GM19025 (cell line): ENCODE measurements around the gene WDR86.
A peak's percentile ranks its signal among the peaks of the same experiment; 100 is the strongest.

ENCODE experiments used
- ATAC-seq: cut with Tn5 transposase; IDR thresholded peaks from one replicate; pipeline ENCODE4 v1.9.1; 2021; ENCODE audit warnings: mild to moderate bottlenecking, low read depth, moderate library complexity; ENCODE audit not compliant: unreplicated experiment

WDR86 gene

DNA sequence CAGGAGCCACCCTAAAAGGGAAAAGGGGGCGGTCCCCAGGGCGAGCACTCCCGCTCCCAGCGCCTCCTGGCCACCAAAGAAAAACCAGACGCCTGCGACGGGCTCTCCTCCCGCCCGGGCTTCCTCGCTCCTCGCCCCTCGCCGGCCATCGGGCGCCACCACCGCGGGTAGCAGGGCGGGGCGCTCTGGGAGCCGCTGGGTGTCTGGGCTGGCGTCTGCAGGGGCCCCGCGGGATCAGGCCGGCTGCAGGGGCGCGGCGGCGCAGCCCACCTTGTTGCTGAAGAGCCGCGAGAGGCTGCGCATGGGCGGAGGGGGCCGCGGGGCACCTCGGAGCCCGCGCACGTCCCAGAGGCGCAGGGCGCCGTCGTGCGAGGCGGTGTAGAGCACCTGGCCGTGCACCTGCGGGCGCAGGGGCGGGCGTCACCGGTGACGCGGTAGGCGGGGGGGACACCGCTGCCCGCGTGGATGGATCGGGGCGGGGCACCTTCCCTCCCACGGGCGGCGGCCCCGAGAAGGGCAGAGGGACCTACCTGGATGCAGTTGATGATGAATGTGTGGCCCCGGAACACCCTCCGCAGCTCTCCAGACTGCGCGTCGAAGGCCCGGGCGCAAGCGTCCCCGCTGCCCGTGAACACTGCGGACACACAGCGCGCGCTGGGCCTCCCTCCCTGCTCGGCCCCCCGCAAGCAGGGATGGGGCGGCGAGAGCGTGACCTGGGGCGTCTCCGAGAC, 28.3 kb downstream of the WDR86 start:
- no peak for ATAC-seq

DNA sequence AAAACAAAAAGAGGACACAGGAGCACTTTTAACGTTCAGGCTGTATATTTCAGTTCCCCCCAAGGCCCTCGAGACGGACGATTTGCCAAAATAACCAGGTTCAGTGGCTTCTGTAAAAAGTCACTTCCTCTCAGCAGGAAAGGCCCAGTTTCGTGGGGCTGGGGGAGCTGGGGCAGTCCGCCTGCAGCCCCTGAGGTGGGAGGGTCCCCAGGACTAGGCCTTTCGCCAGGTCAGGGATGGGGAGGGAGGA, 28.8 kb downstream of the WDR86 start:
- ATAC-seq, result no peak

DNA sequence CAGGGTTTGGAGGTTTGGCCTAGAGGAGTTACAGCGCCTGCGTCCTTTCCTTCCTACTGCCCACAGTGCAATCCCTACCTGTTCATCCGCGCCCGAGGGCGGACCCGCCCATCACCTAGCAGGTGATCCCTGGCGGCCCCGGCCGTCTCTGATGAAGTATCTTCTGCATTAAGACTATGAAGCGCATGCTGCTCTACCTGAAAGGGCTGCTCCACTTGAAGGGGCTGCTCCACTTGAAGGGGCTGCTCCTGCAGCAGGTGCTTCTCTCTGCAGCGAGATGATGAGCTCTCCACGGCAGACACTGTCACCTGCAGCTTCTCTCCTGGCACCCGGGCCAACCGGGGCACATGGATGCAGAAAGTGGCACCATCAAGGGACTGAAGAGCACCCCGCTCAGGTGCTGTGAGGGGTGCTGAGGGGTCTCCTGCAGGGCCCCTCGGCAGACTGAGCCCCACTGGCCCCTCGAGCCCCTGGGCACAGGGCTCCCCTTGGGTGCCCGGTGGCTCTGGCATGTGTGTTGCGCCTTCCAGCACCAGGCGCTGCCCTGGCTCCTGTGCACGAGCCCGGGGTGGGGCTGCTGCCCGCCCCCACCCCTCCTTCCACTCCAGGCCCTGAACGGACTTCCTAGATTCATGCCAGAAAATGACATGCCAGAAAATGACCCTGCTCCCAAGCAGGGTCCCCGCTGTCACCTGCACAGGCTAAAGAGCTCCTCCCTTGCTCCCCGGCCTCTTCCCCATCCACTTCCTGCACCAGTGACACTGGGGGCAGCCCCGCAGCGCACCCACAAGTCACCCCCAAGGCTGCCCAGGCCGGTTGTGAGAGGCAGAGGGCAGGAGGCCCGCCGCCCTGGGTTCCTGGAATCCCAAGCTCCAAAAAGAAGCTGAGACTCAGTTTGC, 29.4 kb downstream of the WDR86 start:
- ATAC-seq, result no peak

DNA sequence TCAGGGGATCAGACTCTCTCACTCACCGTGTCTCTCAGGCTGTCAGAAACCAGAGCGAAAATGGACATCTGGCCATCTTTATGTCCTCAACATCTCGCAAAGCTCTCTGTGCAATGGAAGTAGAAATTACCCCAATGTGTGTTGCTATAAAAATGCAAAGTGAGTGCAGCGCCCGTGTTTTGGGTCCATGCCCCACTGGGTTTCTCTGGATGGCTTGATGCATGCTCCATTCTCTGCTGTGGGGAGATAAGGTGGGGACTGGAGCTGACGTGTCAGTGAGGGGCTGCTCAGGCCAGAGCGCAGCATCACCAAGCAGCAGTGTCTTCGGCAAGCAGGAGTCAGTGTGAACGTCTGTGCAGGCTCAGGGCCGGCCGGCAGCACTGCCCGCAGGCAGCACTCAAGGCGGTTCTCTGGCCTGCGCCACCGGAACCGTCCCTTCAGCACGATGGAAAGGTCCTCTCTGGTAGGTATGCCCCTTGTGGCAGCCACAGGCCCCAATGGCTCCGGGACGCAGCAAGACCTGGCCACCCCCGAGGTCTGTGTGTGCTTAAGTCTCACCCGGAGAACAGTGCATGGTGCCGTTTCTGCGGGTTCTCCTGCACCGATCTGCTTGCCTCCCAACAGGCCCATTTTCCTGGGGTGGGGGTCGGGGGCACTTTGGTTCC, 30.2 kb downstream of the WDR86 start:
- no peak for ATAC-seq

DNA sequence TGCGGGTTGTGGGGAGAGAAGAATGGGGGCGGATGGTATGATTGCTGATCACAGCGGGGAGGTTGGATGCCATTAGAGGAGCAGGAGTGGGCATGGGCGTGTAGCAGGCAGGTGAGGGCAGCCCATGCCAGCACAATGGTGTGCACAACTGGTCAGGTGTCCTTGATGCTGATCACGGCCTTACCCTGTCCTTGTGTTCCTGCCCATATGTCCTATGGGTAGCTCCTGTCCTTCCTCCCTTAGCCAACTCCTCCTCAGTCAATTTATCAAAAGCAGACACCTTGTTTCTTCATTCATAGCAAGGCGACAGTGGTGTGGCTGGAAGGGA, 30.7 kb downstream of the WDR86 start:
- ATAC-seq, result no peak

DNA sequence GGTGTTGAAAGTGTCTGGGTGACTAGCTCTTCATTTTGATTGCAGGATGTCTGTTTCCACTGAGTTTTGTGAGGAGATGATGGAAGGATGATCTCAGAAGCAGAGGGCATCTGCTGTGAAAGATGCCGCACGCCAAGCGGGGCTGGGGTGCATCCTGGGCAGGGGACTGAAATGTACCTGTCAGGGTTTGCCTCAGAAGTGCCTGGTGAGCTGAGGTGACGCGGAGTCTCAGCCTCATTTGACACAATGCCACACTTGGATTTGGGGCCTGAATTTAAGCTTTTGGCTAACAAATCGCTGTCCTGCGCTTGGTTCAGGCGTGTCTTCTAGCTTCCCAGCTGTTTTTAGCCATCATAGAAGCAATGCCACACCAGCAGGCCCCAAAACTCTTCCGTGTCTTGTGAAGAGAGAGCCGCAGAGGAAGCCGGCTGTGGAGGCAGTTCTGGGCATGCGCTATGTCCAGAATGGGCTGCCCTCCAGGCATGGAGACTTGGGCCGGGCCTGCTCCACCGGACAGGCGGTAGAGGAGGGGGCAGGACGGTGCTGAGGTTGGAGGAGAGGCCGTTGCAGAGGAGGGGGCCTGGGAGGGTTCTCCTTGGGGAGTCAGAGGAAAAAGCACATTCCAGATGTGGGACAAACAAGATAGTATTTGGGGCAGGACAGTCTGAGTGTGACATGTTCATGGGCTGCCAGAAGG, 31.2 kb downstream of the WDR86 start:
- ATAC-seq, result no peak

DNA sequence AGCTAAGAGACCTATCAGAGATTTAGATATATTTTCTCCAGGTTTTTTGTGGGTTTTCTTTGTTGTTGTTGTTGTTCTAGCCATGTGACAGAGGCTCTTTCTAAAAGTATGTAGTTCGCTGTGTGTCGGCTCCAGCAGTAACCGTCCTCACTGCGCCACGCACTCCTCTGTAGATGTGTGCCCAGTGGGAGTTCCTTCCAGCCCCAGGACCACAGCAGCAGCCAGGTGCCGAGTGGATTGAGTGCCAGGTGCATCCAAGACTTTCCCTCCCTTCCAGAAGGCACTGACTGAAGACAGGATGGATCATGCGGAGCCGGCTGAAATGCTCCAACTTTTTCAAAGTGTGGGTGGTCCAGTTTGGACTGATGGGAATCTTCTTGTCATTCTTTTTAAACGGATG, 31.8 kb downstream of the WDR86 start:
- ATAC-seq, result no peak

DNA sequence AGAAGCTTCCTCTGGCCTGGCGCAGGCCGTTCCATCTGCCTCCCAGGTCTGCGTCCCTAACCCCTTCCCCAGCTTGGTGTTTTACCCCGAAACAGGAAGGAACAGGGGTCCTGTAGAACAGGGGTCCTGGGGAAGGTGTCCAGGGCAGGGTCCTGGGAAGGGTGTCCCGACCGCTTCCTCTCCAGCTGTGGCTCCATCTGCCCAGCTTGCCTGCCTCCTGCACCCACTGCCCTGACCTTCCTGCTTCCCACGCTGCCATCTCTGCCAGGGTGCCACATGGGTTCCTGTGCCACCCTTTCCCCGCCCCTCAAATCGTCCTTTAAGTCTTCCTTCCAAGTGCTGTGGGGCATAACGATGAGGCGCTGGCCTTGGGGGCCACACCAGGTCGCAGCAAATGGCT, 32.4 kb downstream of the WDR86 start:
- no peak for ATAC-seq

DNA sequence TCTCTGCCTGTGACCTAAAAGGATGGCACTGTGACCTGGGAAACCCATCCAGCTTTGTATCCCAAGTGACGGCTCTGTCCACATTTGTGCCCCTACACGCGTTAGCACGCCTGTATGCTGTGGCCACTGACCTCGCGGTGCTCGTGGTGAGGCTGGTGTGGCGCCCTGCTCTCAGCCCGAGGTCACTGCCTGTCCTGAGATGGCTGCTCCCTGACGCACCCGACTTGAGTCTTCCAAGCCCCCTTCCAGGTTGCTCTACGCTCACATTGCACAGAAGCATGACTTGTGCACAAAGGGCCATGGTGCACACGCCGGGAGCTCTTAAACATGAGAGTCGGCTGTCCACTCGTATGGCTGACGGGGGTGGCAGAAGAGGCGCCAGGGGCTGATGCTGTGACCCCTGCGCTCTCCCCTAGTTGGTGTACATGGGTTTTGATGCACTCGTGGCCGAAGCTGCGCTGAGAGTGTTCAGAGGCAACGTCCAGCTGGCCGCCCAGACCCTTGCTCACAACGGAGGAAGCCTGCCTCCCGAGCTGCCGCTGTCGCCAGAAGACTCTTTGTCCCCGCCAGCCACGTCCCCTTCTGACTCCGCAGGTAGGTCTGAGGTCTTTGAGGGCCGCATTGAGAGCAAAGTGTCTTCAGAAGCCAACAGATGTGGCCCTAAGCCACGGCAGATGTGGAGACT, 33.5 kb downstream of the WDR86 start:
- no peak for ATAC-seq

DNA sequence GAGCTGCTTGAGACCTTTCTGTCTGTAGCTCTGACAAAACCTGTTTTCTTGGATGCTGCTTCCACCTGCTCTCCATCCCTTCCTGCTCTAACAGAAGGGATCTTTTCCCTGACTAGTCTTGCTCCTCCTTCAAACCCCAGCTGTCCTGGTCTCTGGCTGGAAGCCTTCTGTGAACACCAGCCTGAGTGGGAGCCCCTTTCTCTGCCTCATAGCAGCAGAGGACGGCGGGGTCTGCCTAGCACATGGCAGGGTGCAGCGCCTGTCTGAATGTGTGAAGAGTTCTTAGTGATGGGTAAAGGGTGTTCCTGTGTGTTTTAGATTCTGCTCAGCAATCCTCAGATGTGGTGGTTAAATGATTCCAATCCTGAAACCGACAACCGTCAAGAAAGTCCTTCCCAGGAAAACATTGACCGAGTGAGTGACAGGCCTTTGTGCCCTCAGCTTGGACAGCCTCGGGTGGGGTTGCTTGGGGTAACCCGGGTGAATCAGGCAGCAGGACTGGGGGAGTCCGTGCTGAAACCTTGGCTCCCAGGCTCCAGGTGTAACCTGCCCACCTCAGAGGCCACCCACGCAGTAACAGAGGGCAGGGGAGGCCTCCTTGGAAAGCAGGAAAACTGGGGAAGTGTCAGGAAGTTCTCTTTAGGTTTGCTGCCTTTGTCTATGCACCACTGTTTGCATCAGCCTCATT, 34.2 kb downstream of the WDR86 start:
- no peak for ATAC-seq

DNA sequence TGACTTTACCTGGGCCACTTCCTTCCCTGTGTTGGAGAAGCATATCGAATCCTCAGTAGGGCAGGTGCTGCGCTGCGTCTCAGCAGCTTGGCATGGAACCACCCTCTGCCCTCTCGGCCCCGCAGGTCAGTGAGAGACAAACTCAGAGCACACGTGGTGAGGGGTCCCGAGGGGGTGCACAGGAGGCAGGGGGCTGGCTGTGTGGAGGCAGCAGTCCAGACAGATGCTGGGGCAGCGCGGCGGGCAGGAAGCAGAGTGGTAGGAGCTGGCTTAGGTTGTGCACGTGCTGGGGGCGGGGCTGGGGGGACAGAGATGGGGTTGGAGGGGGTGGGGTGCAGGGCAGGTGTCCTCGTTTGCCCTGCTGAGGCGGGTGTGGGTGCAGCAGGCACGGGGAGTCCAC, 35.1 kb downstream of the WDR86 start:
- no peak for ATAC-seq

DNA sequence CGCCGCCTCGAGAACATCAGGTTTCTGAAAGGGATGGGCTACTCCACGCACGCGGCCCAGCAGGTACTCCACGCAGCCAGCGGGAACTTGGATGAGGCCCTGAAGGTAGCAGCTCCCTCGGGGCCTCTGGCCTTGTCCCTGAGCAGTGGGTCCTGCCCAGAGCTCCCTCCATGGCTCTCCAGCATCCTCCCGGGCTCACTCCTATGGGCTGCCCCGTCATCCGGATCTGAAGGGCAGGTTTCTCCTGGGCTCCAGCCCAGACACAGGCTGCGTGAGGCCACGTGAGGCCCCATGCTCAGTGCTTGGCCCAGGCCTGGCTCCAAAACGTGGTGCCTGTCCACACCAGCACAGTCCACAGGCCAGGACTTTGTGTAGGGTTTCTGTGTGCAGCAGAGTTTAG, 35.7 kb downstream of the WDR86 start:
- no peak for ATAC-seq

DNA sequence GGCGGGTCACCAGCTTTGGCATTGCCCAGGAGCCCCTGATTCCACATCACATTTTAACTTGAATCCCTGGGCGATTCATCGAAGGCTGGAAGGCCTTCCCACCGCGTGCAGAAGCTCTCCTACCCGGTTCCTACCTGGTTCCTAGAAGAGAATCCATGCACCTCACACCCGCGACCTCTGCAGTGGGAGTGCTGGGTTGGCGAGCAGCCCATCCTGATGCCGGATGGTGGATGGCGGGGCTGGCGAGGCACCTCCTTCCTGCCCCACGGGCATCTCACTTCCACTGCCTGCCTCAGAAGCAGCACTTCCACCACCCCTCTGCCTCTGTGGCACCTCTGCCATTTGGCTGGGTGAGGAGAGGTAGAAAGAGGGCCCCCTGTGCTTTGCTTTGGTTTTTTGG, 36.2 kb downstream of the WDR86 start:
- ATAC-seq, result no peak

DNA sequence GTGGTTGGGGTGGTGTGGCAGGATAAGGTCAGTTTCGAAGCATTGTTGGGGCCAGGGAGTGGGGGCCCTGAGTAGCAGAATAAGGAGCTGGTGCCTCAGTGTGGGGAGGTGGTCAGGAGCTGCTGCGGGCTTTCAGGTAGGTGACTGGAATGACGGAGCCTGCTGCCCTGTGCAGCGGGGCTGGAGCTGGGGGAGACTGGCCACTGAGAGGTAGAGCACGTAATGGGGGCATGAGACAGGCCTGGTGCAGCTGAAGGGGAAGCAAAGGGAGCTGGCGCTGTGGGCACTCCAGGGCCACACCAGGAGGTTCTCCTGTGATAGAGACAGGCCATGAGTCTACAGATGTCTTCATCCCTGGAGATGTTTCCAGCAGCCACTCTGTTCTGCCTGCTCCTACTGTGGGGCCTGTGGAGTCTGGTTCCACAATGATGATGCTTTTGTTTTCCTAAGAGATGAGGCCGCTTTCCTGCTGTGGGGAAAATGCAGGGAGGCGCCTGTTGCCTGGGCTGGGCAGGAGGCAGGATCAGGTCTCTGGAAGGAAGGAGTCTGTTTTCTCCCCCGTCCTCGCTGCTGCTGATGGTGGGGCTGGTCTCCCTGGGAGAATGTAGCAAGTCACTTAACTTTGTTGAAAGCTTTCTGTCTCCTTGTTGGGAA, 37.1 kb downstream of the WDR86 start:
- no peak for ATAC-seq

DNA sequence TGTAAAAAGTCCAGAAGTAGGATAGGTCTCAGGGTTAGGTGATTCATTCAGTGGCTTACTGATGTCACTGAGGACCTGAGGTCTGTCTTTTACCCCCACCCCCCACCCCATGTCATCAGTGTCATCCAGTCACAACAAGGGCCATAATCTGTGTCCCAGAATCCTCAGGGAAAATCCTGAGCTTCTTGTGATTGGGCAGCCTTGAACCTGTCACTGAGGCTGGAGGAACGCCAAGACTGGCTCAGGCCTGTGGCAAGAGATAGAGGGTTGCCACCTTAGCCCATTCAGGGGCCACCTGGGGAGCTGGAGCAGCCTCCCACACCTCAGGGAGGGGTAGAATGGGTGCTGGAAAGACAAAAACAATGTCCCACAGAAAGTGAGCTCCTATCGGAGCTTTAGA, 38.6 kb downstream of the WDR86 start:
- ATAC-seq, result no peak

DNA sequence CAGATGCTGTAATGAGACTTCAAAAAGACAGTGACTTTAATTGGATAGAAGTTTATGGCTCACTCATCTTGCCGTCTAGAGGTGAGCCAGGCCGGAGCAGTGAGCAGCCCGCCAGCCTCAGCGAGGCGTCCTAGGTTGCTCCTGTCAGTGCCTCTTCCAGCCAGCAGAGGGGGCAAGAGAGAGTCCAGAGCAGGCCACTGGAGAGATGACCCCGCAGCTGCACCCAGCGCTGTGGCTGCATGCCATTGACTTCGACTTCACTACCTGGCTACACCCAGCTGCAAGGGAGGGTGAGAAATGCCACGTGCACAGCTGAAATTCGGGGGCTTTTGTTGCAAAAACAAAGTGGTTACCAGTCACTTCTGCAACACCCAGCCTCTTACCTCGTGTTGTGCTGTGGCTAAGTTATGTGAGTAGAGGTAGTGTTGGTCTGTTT, 41.7 kb downstream of the WDR86 start:
- ATAC-seq, result peak; percentile 94

DNA sequence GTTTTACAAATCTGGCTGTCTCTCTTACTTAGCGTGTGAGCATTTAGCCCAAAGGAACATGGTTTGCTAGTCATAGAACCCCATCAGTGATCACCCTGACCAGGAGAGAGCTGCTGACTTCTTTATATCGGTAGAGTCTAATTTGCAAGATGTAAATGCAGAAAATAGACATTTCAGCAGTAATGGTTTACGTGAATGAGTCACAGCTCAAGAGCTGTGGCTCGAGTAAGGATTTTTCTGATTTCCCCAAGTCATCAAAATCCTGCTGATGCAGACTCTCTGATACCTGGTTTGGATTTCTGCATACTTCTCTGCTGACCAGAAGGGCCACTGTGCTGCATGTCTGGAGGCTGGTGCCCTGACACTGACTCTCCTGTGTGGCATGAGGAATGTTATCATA, 42.6 kb downstream of the WDR86 start:
- ATAC-seq, result no peak

DNA sequence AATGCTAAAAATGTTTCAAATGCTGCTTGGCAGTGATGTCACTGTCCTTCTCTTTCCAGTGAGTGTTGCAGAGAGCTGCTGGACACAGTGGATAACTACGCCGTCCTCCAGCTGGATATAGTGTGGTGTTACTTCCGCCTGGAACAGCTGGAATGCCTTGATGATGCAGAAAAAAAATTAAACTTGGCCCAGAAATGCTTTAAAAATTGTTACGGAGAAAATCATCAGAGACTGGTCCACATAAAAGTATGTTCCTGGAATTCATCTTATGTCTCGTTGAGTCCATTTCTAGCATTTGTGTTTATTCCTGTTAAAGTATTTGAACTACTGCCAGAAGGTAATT, 43.0 kb downstream of the WDR86 start:
- no peak for ATAC-seq

DNA sequence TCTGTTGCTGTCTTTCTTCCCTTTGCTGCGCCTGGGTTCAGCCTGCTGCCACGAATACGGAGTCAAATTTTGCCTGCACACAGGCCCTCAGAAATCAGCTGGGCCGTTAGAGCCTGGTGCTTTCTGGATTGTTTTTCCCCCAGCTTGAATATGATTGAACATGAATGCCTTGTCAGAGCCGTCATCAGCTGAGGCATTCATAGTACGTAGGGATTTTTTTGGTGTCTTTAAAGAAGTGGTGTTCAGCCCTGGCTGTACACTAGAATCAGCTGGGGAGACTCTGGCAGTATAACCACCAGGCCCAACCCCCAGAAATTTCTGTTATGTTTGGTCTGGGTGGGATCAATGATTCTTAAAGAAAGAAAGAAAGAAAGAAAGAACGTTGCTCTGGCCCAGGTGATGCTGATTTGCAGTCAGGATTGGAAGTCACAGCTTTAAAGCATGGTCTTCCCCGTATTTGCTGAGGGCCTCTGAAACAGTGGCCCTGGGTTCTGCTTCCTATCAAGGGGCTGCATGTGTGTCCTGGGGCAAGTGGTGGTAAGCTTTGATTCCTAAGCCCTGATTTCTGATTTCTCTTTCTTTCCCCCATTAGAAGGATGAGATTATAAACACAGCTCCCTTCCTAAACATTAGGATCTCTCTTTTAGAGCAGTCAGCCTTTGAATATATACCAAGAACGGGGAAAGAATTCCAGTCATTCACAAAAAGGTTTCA, 43.5 kb downstream of the WDR86 start:
- ATAC-seq, result no peak
